Heart left ventricle (tissue), 16 donors: ENCODE measurements around the gene ZNF219. TPM values are rescaled to one million over a fixed set of nuclear protein-coding genes. Genes with fewer than 3 reads are reported as not detected.

Source experiments
- ATAC-seq, 4 donors: fragments of 200-7000 bp; cut with Tn5 transposase; one replicate each; pipeline ENCODE4 v1.9.1; 2020 to 2022; ENCODE audit warnings: moderate library complexity in 4 of 4, mild to moderate bottlenecking in 3 of 4, moderate number of reproducible peaks in 1 of 4
- DNase-seq, 5 donors: peaks; one replicate each; pipeline ENCODE4 v3.0.0-alpha.2; 2020
- H3K27ac ChIP-seq, 12 donors: fragments of 200-600 bp; sonication (generic) in 4 of 12; one replicate each; pipeline versions ENCODE4 v1.5.0 to v1.8.0; 2016 to 2022; ENCODE audit warnings: mild to moderate bottlenecking in 2 of 12
- H3K27me3 ChIP-seq, 9 donors: fragments of 200-600 bp; sonication (generic) in 2 of 9; one replicate each; pipeline versions ENCODE4 v1.5.1 to v1.8.0; 2016 to 2022; ENCODE audit warnings: mild to moderate bottlenecking in 3 of 9
- H3K36me3 ChIP-seq, 9 donors: fragments of 200-600 bp; sonication (generic) in 2 of 9; one replicate each; pipeline versions ENCODE4 v1.5.0 to v1.8.0; 2018 to 2022; ENCODE audit warnings: mild to moderate bottlenecking in 2 of 9
- H3K4me1 ChIP-seq, 12 donors: fragments of 200-600 bp; sonication (generic) in 4 of 12; one replicate each; pipeline versions ENCODE4 v1.5.0 to v1.8.0; 2016 to 2022; ENCODE audit warnings: mild to moderate bottlenecking in 3 of 12
- H3K4me3 ChIP-seq, 12 donors: fragments of 200-600 bp; sonication (generic) in 4 of 12; one replicate each; pipeline versions ENCODE4 v1.5.0 to v1.8.0; 2017 to 2022; ENCODE audit warnings: mild to moderate bottlenecking in 9 of 12, moderate library complexity in 4 of 12
- H3K9me3 ChIP-seq, 12 donors: fragments of 200-600 bp; sonication (generic) in 4 of 12; one replicate each; pipeline versions ENCODE4 v1.5.0 to v1.8.0; 2016 to 2022; ENCODE audit warnings: mild to moderate bottlenecking in 1 of 12
- CTCF ChIP-seq, 12 donors: fragments of 200-600 bp; sonication (generic) in 4 of 12; IDR thresholded peaks; one replicate each; pipeline versions ENCODE4 v1.5.0 to v1.8.0; 2018 to 2022; ENCODE audit warnings: antibody characterized with exemption in 12 of 12, mild to moderate bottlenecking in 5 of 12
- POLR2A ChIP-seq, 2 donors: fragments of 450-650 bp; IDR thresholded peaks; one replicate each; pipeline ENCODE4 v1.6.1; 2017; ENCODE audit warnings: antibody characterized with exemption in 2 of 2, mild to moderate bottlenecking in 2 of 2, moderate library complexity in 2 of 2
- WGBS, 4 donors: extraction: QIAGEN DNeasy Blood & Tissue Kit in 2 of 4; methylation state at CpG; one replicate each; pipeline versions ENCODE4 v1.1.5 to v1.1.7; 2013 to 2018; 5-methylcytosine and 5-hydroxymethylcytosine counted together
- intact Hi-C, 10 donors: fragments of 100-400 bp; cut with DNase I; formaldehyde crosslinking; loops; one replicate each; pipeline versions ENCODE4 v1.11.1 to v1.14.2; 2022
- polyA plus RNA-seq, 2 donors: library from polyadenylated mRNA; stranded (reverse); fragments of 200-250 nt; gene quantifications; one replicate each; pipeline ENCODE4 v1.2.3, GENCODE V29; 2013
- total RNA-seq, 9 donors: library from RNA; depleted of rRNA in 2 of 9; stranded (reverse); fragments of >200 nt in 2 of 9; fragmentation: NEBNext Ultra II Directional in 3 of 9; extraction: Animal tissue kit (Norgen Biotek cat#: 25700) in 3 of 9; gene quantifications; one replicate each; pipeline versions ENCODE4 v1.1.0 to v1.2.4, GENCODE V29; 2016 to 2023
- donor health status: ischemic (EF 13 %, LVEDD 7.1; RV severe dilation, severe dysfunction).
- donor health status: healthy with polysubstance abuse.
- donor health status: DM: no; HTN: yes; CAD: no.
- donor health status: DM: no; HTN: no; CAD: no.
- donor health status: ischemic (EF 25% LVEDD 6.9; RV normal size, moderate dysfunction).
- donor health status: ischemic (EF 25% LVEDD 5.7; RV mildly dilated, moderate dysfunction).
- donor health status: healthy.
- donor health status: DM: yes; HTN: yes; CAD: no.
- donor health status: ischemic (EF 35%, LVEDD 5.7; RV mildly dilated, moderate dysfunction).
- donor health status: nonischemic (EF 11% LVEDD 7.7; RV severe dilation, severe dysfunction).
- donor health status: DM: yes; HTN: yes; CAD: no.
- donor health status: PGD.
- donor health status: ischemic (EF 29% LVEDD 5.4; RV normal size, mild dysfunction).
- donor health status: nonischemic (EF 23%, LVEDD 6.1; RV moderate dilation, normal function).

ZNF219 gene
- total and polyA plus RNA-seq, 11 donors, result 33.9 to 97.9 (median 43.0) TPM

GRCh38 chr14:21092273-21093011 lies 6.0 kb downstream of the ZNF219 start:
- Histone ChIP-seq H3K36me3 (peaks cover 0 to 58% (median 55%) of the 10 kb centered on the region in 9 donors), H3K4me3 (peak overlapping the region in 1 of 12 donors; percentile 3), H3K27ac (peak overlapping the region in 2 of 12 donors; percentile 21 to 24), H3K9me3 (no peaks in the 10 kb centered on the region), H3K4me1 (peaks cover 0 to 34% (median 11%) of the 10 kb centered on the region in 12 donors), H3K27me3 (no peaks in the 10 kb centered on the region)
- peak; percentile 43 to 87 (median 76) for ATAC-seq
- WGBS, 4 donors, result 38 to 49% (median 45%) methylated on average over 37 to 59 of the region's 59 CpGs
- peak; percentile 81 to 95 (median 86) for DNase-seq
- intact Hi-C loops, result loop anchor here in 9 of 10 donors (1.0 to 10.0 kb wide), 12 partner anchors 12 to 478 kb away; partner anchors contain the start of gene ARHGEF40 (in 2 of the 9)
- peak in 11 of 12 donors; percentile 99 to 100 (median 100) for TF ChIP-seq CTCF (IDR thresholded peaks at IDR 0.05)
- peak in 1 of 2 donors; percentile 22 for TF ChIP-seq POLR2A (IDR thresholded peaks at IDR 0.05)

GRCh38 chr14:21091821-21092272 lies 6.6 kb downstream of the ZNF219 start:
- WGBS, 4 donors, result 93 to 94% (median 94%) methylated on average over 20 to 42 of the region's 42 CpGs
- intact Hi-C loops, result loop anchor here in 9 of 10 donors (1.0 to 10.0 kb wide), 12 partner anchors 12 to 477 kb away; partner anchors contain the start of gene ARHGEF40 (in 1 of the 9)
- H3K9me3 ChIP-seq, result no peaks in the 10 kb centered on the region
- H3K27me3 ChIP-seq, result no peaks in the 10 kb centered on the region
- H3K4me1 ChIP-seq, result peaks cover 0 to 31% (median 10%) of the 10 kb centered on the region in 12 donors
- no peak for DNase-seq
- H3K4me3 ChIP-seq, result no peak overlapping the region
- TF ChIP-seq POLR2A (IDR thresholded peaks at IDR 0.05) (no peak), CTCF (IDR thresholded peaks at IDR 0.05) (no peak)
- ATAC-seq, result peak in 2 of 4 donors; percentile 4 to 8
- H3K36me3 ChIP-seq, result peaks cover 0 to 62% (median 58%) of the 10 kb centered on the region in 9 donors
- peak overlapping the region in 2 of 12 donors; percentile 21 to 24 for H3K27ac ChIP-seq

GRCh38 chr14:21090940-21091663 lies 7.4 kb downstream of the ZNF219 start:
- Histone ChIP-seq H3K27me3 (no peaks in the 10 kb centered on the region), H3K27ac (no peak overlapping the region), H3K36me3 (peaks cover 0 to 69% (median 65%) of the 10 kb centered on the region in 9 donors), H3K4me3 (no peak overlapping the region), H3K4me1 (peaks cover 0 to 26% (median 7%) of the 10 kb centered on the region in 12 donors), H3K9me3 (no peaks in the 10 kb centered on the region)
- ATAC-seq (no peak), DNase-seq (no peak)
- 89 to 94% (median 92%) methylated on average over 32 to 45 of the region's 45 CpGs for WGBS, 4 donors
- no peak for TF ChIP-seq POLR2A (IDR thresholded peaks at IDR 0.05)
- no peak for TF ChIP-seq CTCF (IDR thresholded peaks at IDR 0.05)
- intact Hi-C loops, result loop anchor here in 8 of 10 donors (1.0 to 10.0 kb wide), 7 partner anchors 18 to 476 kb away; no protein-coding TSS in a partner anchor
